Stimulated activated CD4-positive, alpha-beta T cell treated with anti-CD3 and anti-CD28 coated beads, Interleukin-4, amount 100 ng/mL, for 24 hours (primary cell): Measurements from ENCODE around the gene ATP1B2.
A peak's percentile ranks its signal among the peaks of the same experiment; 100 is the strongest.
"Not testable (repeated sequence)": the region's sequence is repeated elsewhere in the genome, so short reads cannot be mapped to it uniquely, and the experiment has no call there.

Experiments used
- DNase-seq: peaks from one replicate; pipeline ENCODE4 v3.0.0-alpha.2; 2020

The ATP1B2 gene

GRCh38 chr17:7650509-7651096, at the start of gene ATP1B2:
ATP1B2 (plus strand) TSS chr17:7650926; CDS start chr17:7651519, 593 bp downstream.
- DNase-seq, result peak; percentile 72

- DNase-seq, result no peak
Measured at GRCh38 chr17:7606280-7606679, 44.4 kb upstream of the ATP1B2 start.

GRCh38 chr17:7610641-7611040, 40.1 kb upstream of the ATP1B2 start:
- DNase-seq, result no peak

GRCh38 chr17:7611635-7612293, 39.0 kb upstream of the ATP1B2 start:
- DNase-seq, result no peak

- DNase-seq, result no peak
Measured at GRCh38 chr17:7612294-7612640, 38.5 kb upstream of the ATP1B2 start.

GRCh38 chr17:7613769-7614424, 36.8 kb upstream of the ATP1B2 start:
- no peak for DNase-seq

- peak; percentile 99 for DNase-seq
Measured at GRCh38 chr17:7614425-7615264, 36.1 kb upstream of the ATP1B2 start, which contains the start of gene FXR2. FXR2 (minus strand) TSS chr17:7614897; CDS start chr17:7614532, 365 bp downstream.

GRCh38 chr17:7615265-7615747, 35.4 kb upstream of the ATP1B2 start:
- DNase-seq, result no peak

GRCh38 chr17:7618608-7619007, 32.1 kb upstream of the ATP1B2 start:
- DNase-seq, result no peak

GRCh38 chr17:7620835-7621234, 29.9 kb upstream of the ATP1B2 start:
- DNase-seq, result no peak

GRCh38 chr17:7623661-7624060, 27.1 kb upstream of the ATP1B2 start:
- DNase-seq, result no peak

GRCh38 chr17:7625749-7626148, 25.0 kb upstream of the ATP1B2 start:
- not testable (repeated sequence) for DNase-seq

- DNase-seq, result no peak
Measured at GRCh38 chr17:7626307-7626706, 24.4 kb upstream of the ATP1B2 start.

- no peak for DNase-seq
Measured at GRCh38 chr17:7626956-7627249, 23.8 kb upstream of the ATP1B2 start.

- peak; percentile 86 for DNase-seq
Measured at GRCh38 chr17:7627250-7628121, 23.2 kb upstream of the ATP1B2 start, which contains the start of gene SAT2. SAT2 (minus strand) TSS chr17:7627821; CDS start chr17:7627635, 186 bp downstream.

GRCh38 chr17:7629939-7630571, 20.7 kb upstream of the ATP1B2 start, which contains the start of gene SHBG:
SHBG (plus strand) TSS chr17:7630135; CDS start chr17:7630173, 38 bp downstream.
- no peak for DNase-seq

GRCh38 chr17:7631398-7632380, 19.0 kb upstream of the ATP1B2 start:
- no peak for DNase-seq

GRCh38 chr17:7632492-7632894, 18.2 kb upstream of the ATP1B2 start:
- DNase-seq, result peak; percentile 29

- no peak for DNase-seq
Measured at GRCh38 chr17:7633093-7633492, 17.6 kb upstream of the ATP1B2 start.

GRCh38 chr17:7634384-7634783, 16.3 kb upstream of the ATP1B2 start:
- no peak for DNase-seq
